T-cell (primary cell): Measurements from ENCODE around the gene BTBD3. TPM values are rescaled to one million over a fixed set of nuclear protein-coding genes. Genes with fewer than 3 reads are reported as not detected.

Experiments used
- ATAC-seq, 4 experiments: fragments of 200-7000 bp in 3 of 4; fragments of 150-1000 bp in 1 of 4; cut with Tn5 transposase; replicated peaks in 1 of 4; 1 replicate in 3 of 4; 2 replicates in 1 of 4; pipeline ENCODE4 v1.10.0; 2021; ENCODE audit warnings: moderate library complexity in 3 of 4, mild to moderate bottlenecking in 2 of 4, moderate number of reproducible peaks in 1 of 4
- CTCF ChIA-PET, 2 donors: fragments of 300-600 bp; sonication (Branson Sonifier 250); formaldehyde crosslinking; loops; one replicate each; lab custom pipeline; 2022; ENCODE audit warnings: antibody characterized with exemption in 2 of 2; lab: Charles Lee
- POLR2A ChIA-PET, 2 donors: fragments of 300-600 bp; sonication (Branson Sonifier 250); formaldehyde crosslinking; loops; one replicate each; lab custom pipeline; 2022; ENCODE audit warnings: antibody characterized with exemption in 2 of 2; lab: Charles Lee
- DNase-seq, 35 experiments: peaks; one replicate each; pipeline versions ENCODE4 v3.0.0 to v3.0.0-alpha.2; 2013 to 2023
- H3K27ac ChIP-seq: one replicate; pipeline ENCODE4 v1.5.1; 2013; ENCODE audit warnings: low read length
- H3K27me3 ChIP-seq, 2 experiments: replicated peaks in 1 of 2; 1 replicate in 1 of 2; 2 replicates in 1 of 2; pipeline versions ENCODE4 v1.6.1 to v1.7.0; 2013; ENCODE audit warnings: low read length in 1 of 2, mixed read lengths in 1 of 2; ENCODE audit not compliant: control insufficient read depth in 2 of 2, insufficient read depth in 2 of 2; ENCODE audit errors: extremely low read depth in 1 of 2
- H3K36me3 ChIP-seq, 2 donors: 1 replicate in 1 of 2; 2 replicates in 1 of 2; pipeline versions ENCODE4 v1.6.1 to v1.7.0; 2013; ENCODE audit warnings: low read length in 1 of 2; ENCODE audit not compliant: control insufficient read depth in 2 of 2, insufficient read depth in 1 of 2; ENCODE audit errors: extremely low read depth in 1 of 2
- H3K4me1 ChIP-seq, 2 experiments: 1 replicate in 1 of 2; 2 replicates in 1 of 2; pipeline versions ENCODE4 v1.6.1 to v1.7.0; 2013; ENCODE audit warnings: low read length in 2 of 2, mixed read lengths in 1 of 2; ENCODE audit not compliant: insufficient read depth in 2 of 2, control insufficient read depth in 1 of 2; ENCODE audit errors: extremely low read depth in 1 of 2
- H3K4me3 ChIP-seq, 2 donors: 1 replicate in 1 of 2; 2 replicates in 1 of 2; pipeline versions ENCODE4 v1.5.1 to v1.7.0; 2013; ENCODE audit warnings: mild to moderate bottlenecking in 2 of 2, low read length in 1 of 2, moderate library complexity in 1 of 2; ENCODE audit not compliant: control insufficient read depth in 1 of 2; ENCODE audit errors: extremely low read depth in 1 of 2
- H3K9me3 ChIP-seq: 2 replicates; pipeline ENCODE4 v1.7.0; 2013
- H3K27ac Mint-ChIP-seq, 2 donors: one replicate each; pipeline ENCODE4 v1.8.0; 2020 to 2021; ENCODE audit warnings: mild to moderate bottlenecking in 2 of 2, mixed read lengths in 2 of 2
- H3K27me3 Mint-ChIP-seq, 2 donors: one replicate each; pipeline ENCODE4 v1.8.0; 2021 to 2022; ENCODE audit warnings: mixed read lengths in 2 of 2
- H3K36me3 Mint-ChIP-seq: one replicate; pipeline ENCODE4 v1.8.0; 2021; ENCODE audit warnings: mixed read lengths
- H3K4me1 Mint-ChIP-seq, 3 donors: one replicate each; pipeline ENCODE4 v1.8.0; 2020 to 2022; ENCODE audit warnings: mixed read lengths in 3 of 3, mild to moderate bottlenecking in 1 of 3
- H3K4me3 Mint-ChIP-seq, 3 donors: one replicate each; pipeline ENCODE4 v1.8.0; 2020 to 2022; ENCODE audit warnings: mild to moderate bottlenecking in 3 of 3, mixed read lengths in 3 of 3, moderate library complexity in 3 of 3
- H3K9me3 Mint-ChIP-seq, 3 donors: one replicate each; pipeline ENCODE4 v1.8.0; 2020 to 2022; ENCODE audit warnings: mixed read lengths in 3 of 3
- WGBS: methylation state at CpG from one replicate; pipeline ENCODE4 v1.1.5; 2013; ENCODE audit warnings: missing lambda C conversion rate; ENCODE audit not compliant: insufficient coverage; 5-methylcytosine and 5-hydroxymethylcytosine counted together
- total RNA-seq, 35 experiments: library from RNA in 6 of 35; stranded (reverse) in 6 of 35; fragments of 120-200 nt in 1 of 35; gene quantifications; one replicate each; pipeline versions ENCODE4 v1.2.1 to v1.2.4 and lab custom pipeline; 2013 to 2026

The BTBD3 gene
- total RNA-seq, 5 donors from 2014 or later (not counting 1 experiment from before 2014, with no cell fraction given): 0.77 to 4.3 (median 1.8) TPM

DNA sequence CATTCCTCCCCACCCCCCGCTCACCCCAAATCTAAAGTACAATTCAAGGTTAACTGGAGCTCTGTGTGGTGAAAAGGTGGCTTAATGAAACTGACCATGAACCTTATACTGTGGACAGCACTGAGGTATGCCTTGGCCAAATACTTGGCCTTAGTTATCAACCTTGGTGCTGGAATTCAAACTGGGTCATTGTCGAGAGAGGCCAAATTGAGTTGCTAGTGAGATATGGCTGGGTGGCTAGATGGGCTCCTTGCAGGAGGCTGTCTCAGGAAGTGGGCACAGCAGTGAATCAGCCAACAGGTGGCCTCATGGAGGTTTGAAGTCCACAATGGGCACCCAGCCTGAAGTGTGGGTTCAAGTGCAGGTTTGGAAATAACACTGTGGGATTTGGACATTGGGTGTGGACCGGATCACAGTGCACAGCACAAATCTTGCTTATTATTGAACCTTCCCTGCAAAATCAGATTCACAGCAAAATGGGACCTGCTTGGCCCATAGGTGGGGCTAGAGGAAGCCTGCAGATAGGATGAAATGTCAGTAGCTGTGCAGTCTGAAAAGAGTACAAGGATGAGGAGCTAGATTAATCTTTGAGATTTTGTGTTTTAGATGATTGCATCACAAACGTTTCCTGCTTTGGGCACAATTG, 5.6 kb upstream of the BTBD3 start:
- Histone ChIP-seq H3K27ac (no peak overlapping the region), H3K27me3 (no peaks in the 10 kb centered on the region), H3K9me3 (no peaks in the 10 kb centered on the region), H3K4me1 (peaks cover 0 to 3% of the 10 kb centered on the region in 2 experiments), H3K4me3 (no peak overlapping the region), H3K36me3 (no peaks in the 10 kb centered on the region)
- Mint-ChIP-seq H3K9me3 (peaks cover 3 to 5% (median 4%) of the 10 kb centered on the region in 3 donors), H3K27me3 (no peaks in the 10 kb centered on the region), H3K36me3 (no peaks in the 10 kb centered on the region), H3K27ac (no peak overlapping the region), H3K4me3 (no peak overlapping the region), H3K4me1 (peaks cover 0 to 4% (median 1%) of the 10 kb centered on the region in 3 donors)
- ATAC-seq: peak in 1 of 4 experiments; percentile 40
- WGBS: 83% methylated on average over 1 of the region's 4 CpGs
- peak in 1 of 35 experiments; percentile 3 for DNase-seq
- CTCF ChIA-PET: no interaction called here
- POLR2A ChIA-PET: no interaction called here

DNA sequence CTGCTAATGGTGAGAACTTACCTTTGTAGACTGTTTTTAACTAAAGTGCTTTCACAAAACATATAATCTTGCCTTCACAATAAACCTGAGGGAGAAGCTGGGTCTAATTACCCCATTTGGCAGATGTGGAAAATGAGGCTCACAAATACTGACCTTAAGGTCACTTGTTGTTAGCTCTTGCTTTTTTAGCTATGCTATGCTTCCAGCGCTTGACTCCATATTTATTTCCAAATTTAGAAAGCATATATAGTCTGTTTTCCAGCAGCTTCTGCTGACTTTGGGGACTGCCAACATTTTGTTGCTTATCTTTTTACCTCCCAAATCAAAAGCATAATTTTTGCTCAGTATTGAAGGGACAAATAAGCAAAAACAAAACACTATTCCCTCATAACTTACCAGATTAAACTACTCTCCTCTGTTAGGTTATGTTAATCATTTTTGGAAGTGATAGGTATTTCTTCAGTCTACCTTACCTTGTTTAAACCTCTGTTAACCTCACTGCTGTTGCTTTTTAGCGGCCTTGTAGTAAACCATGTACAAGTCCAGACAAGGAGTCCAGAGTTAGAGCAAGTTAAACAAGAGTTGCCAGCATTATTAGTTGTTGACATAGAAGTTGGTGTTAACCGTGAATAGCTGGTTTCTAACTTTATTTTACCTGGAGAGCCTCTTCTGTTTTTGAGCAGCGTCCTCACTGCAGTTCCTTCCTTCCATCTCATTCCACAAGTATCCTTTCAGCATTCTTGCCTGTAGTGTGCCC, 4.9 kb upstream of the BTBD3 start:
- Histone ChIP-seq H3K4me1 (peaks cover 0 to 5% of the 10 kb centered on the region in 2 experiments), H3K27ac (no peak overlapping the region), H3K36me3 (no peaks in the 10 kb centered on the region), H3K27me3 (no peaks in the 10 kb centered on the region), H3K4me3 (no peak overlapping the region), H3K9me3 (no peaks in the 10 kb centered on the region)
- no peaks in the 10 kb centered on the region for H3K27me3 Mint-ChIP-seq
- WGBS: 100% methylated on average over 2 of the region's 4 CpGs
- no peak overlapping the region for H3K27ac Mint-ChIP-seq
- H3K9me3 Mint-ChIP-seq: no peaks in the 10 kb centered on the region
- ChIA-PET CTCF (no interaction called here), POLR2A (interaction anchor here in 1 of 2 donors (0.6 kb wide), 1 partner anchor 28 kb away, joined by 6 read pairs; no protein-coding TSS in a partner anchor)
- no peak overlapping the region for H3K4me3 Mint-ChIP-seq
- no peaks in the 10 kb centered on the region for H3K36me3 Mint-ChIP-seq
- peaks cover 3 to 8% (median 4%) of the 10 kb centered on the region in 3 donors for H3K4me1 Mint-ChIP-seq
- ATAC-seq (no peak), DNase-seq (no peak)

DNA sequence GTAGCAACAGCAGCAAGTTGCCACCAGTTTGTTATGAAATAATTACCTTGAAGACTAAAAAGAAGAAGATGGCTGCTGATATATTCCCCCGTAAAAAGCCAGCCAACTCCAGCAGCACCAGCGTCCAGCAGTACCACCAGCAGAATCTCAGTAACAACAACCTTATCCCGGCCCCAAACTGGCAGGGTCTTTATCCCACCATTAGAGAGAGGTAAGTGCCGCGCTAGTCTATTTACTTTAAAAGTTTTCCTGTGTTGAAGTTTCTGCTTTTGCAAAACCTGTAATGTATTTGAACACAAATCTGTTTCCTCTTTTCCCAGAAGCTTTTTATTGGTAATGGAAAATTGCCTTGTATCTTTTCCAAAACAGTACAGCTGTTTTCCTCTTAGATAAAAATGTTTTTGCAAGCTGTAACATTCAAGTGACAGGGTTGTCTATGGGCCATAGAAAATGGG, 725 bp downstream of the BTBD3 start:
- Mint-ChIP-seq H3K9me3 (no peaks in the 10 kb centered on the region), H3K4me1 (peaks cover 7 to 20% (median 7%) of the 10 kb centered on the region in 3 donors), H3K27me3 (no peaks in the 10 kb centered on the region), H3K4me3 (no peak overlapping the region), H3K27ac (no peak overlapping the region), H3K36me3 (peaks cover 3% of the 10 kb centered on the region)
- CTCF ChIA-PET: no interaction called here
- H3K9me3 ChIP-seq: no peaks in the 10 kb centered on the region
- DNase-seq (no peak), ATAC-seq (no peak)
- POLR2A ChIA-PET: no interaction called here
- H3K4me3 ChIP-seq: no peak overlapping the region
- H3K36me3 ChIP-seq: peaks cover 0 to 4% of the 10 kb centered on the region in 2 donors
- WGBS: no CpG with 5 or more reads among the region's 5 CpGs
- no peaks in the 10 kb centered on the region for H3K27me3 ChIP-seq
- no peak overlapping the region for H3K27ac ChIP-seq
- peaks cover 0 to 2% of the 10 kb centered on the region in 2 experiments for H3K4me1 ChIP-seq

DNA sequence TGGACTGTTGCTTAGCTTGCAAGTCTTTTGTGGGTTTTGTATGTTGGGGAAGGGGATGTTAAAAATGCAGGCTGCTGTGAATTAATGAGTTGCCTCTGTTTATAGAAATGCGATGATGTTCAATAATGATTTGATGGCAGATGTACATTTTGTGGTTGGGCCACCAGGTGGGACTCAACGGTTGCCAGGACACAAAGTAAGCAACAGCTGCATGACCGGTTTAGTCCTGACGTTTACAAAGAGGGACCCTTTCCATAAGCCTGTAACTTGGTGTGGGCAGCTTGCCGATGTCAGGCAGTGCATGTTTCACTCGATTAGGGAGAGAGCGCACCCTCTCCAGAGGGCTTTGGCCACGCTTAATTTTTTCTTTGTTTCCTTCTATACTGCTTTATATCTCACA, 1.3 kb downstream of the BTBD3 start:
- ChIA-PET POLR2A (no interaction called here), CTCF (no interaction called here)
- H3K27me3 Mint-ChIP-seq: no peaks in the 10 kb centered on the region

DNA sequence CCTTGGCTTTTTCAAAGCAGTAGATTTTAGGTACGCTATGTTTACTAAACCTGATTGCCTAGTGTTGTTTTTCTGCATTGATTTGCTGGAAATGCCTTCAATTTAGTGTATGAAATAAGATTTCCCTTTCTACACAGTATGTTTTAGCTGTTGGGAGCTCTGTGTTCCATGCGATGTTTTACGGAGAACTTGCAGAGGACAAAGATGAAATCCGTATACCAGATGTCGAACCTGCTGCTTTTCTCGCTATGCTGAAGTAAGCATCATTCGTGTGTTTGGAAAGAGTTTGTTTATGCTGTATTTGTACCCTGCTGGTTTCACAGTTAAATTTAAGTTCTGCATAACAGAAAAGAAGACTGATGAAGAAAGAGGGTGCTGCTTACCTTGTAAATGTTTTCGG, 1.9 kb downstream of the BTBD3 start:
- Histone ChIP-seq H3K27ac (no peak overlapping the region), H3K27me3 (no peaks in the 10 kb centered on the region), H3K9me3 (no peaks in the 10 kb centered on the region), H3K36me3 (peaks cover 0 to 4% of the 10 kb centered on the region in 2 donors), H3K4me1 (peaks cover 0 to 2% of the 10 kb centered on the region in 2 experiments), H3K4me3 (no peak overlapping the region)
- H3K9me3 Mint-ChIP-seq: no peaks in the 10 kb centered on the region
- H3K27me3 Mint-ChIP-seq: no peaks in the 10 kb centered on the region
- H3K4me3 Mint-ChIP-seq: no peak overlapping the region
- DNase-seq (no peak), ATAC-seq (no peak)
- H3K27ac Mint-ChIP-seq: no peak overlapping the region
- ChIA-PET CTCF (no interaction called here), POLR2A (no interaction called here)
- peaks cover 3% of the 10 kb centered on the region for H3K36me3 Mint-ChIP-seq
- peaks cover 7 to 20% (median 7%) of the 10 kb centered on the region in 3 donors for H3K4me1 Mint-ChIP-seq
- 97% methylated on average over 4 of the region's 8 CpGs for WGBS

More for the DNA sequence above, 1.3 kb downstream of the BTBD3 start:
- H3K9me3 Mint-ChIP-seq: no peaks in the 10 kb centered on the region
- no peak overlapping the region for H3K4me3 ChIP-seq
- H3K27ac Mint-ChIP-seq: no peak overlapping the region
- peaks cover 0 to 4% of the 10 kb centered on the region in 2 donors for H3K36me3 ChIP-seq
- peaks cover 3% of the 10 kb centered on the region for H3K36me3 Mint-ChIP-seq
- H3K27ac ChIP-seq: no peak overlapping the region
- WGBS: 47% methylated on average over 4 of the region's 8 CpGs
- ATAC-seq: no peak
- peaks cover 7 to 20% (median 7%) of the 10 kb centered on the region in 3 donors for H3K4me1 Mint-ChIP-seq
- peaks cover 0 to 2% of the 10 kb centered on the region in 2 experiments for H3K4me1 ChIP-seq
- H3K4me3 Mint-ChIP-seq: no peak overlapping the region
- H3K9me3 ChIP-seq: no peaks in the 10 kb centered on the region
- no peaks in the 10 kb centered on the region for H3K27me3 ChIP-seq
- no peak for DNase-seq

DNA sequence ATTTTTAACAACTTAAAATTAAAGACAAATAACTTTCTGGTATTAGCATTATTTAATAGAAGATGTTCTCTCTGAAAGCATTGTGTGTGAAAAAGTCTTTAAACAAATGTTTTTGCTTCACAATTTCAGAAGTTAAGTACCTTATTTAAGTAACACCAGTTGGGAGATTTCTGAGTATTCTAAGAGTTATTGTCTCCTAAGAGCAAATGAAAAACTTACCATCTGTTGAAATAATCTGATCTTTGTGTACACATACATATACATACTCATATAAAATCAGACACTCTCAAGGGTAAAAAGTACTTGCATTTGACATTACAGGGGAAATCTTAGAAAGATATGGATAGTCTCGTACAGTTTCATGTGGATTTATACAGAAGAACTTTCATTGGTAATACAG, 2.4 kb downstream of the BTBD3 start:
- DNase-seq (no peak), ATAC-seq (no peak)
- no peak overlapping the region for H3K4me3 ChIP-seq
- no peaks in the 10 kb centered on the region for H3K9me3 ChIP-seq
- no CpG with 5 or more reads among the region's 1 CpG for WGBS
- peaks cover 3% of the 10 kb centered on the region for H3K36me3 Mint-ChIP-seq
- H3K27me3 ChIP-seq: no peaks in the 10 kb centered on the region
- ChIA-PET POLR2A (no interaction called here), CTCF (no interaction called here)
- peaks cover 7 to 20% (median 7%) of the 10 kb centered on the region in 3 donors for H3K4me1 Mint-ChIP-seq
- H3K4me1 ChIP-seq: peaks cover 0 to 2% of the 10 kb centered on the region in 2 experiments
- H3K9me3 Mint-ChIP-seq: no peaks in the 10 kb centered on the region
- H3K36me3 ChIP-seq: peaks cover 0 to 4% of the 10 kb centered on the region in 2 donors
- no peak overlapping the region for H3K4me3 Mint-ChIP-seq
- H3K27ac Mint-ChIP-seq: no peak overlapping the region
- H3K27me3 Mint-ChIP-seq: no peaks in the 10 kb centered on the region
- no peak overlapping the region for H3K27ac ChIP-seq
